GM12865 (cell line): ENCODE measurements around the gene AOC2.
"Not testable (repeated sequence)": the region's sequence is repeated elsewhere in the genome, so short reads cannot be mapped to it uniquely, and the experiment has no call there.

ENCODE experiments used
- DNase-seq: peaks from one replicate; pipeline ENCODE4 v3.0.0; 2010; ENCODE audit warnings: low read depth
- H3K4me3 ChIP-seq: 2 replicates; pipeline ENCODE4 v1.5.1; 2011; ENCODE audit warnings: mild to moderate bottlenecking, low read depth, low read length, control low read depth
- TF ChIP-seq, protein P1 (sequence below): IDR thresholded peaks from 2 replicates; pipeline ENCODE4 v1.5.1; 2011; ENCODE audit warnings: low read length, control low read depth, low read depth, inconsistent platforms; ENCODE audit not compliant: insufficient read depth; ENCODE audit errors: missing control alignments

AOC2 gene

DNA sequence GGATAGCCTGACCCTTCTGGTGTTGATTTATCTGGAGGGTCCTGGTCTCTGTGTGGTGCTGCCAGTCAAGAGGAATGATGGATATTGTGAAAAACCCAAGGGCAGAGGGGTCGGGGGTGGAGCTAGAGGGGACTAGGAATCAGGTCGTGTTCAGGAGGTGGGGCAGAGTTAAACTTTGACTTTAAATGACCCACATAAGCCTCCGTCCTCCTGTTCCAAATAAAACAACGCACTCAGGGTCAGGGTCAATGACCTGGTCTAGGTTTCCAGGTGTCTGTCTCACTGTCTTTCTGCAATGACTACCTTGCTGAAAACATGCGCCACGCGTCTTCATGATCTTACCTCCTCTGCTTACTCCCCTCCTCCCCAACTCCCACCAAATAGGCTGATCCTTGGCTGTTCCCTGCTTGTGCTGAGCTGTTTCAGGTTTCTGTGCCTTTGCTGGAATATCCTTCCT is 21.3 kb downstream of the AOC2 start:
- no peak overlapping the region for H3K4me3 ChIP-seq
- DNase-seq: no peak

DNA sequence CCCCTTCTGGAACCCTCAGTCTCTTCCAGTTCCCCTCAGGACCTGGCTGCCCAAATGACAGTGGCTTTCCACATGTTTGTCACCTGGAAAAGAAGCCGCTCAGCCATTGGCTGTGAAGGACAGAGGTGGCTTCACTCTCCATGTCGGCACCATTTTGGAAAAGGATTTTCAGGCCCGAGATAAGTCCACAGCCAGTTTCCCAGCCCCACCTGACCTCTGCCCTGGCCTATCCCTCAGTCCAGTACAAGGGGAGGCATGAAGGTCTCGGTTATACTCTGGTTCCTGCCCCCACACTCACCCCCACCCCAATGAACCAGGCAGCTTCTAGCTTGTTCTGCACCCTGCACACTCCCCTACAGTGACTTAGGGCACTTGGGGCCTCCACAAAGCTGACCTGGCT is 21.8 kb downstream of the AOC2 start:
- no peak for DNase-seq
- TF ChIP-seq, protein P1, sequence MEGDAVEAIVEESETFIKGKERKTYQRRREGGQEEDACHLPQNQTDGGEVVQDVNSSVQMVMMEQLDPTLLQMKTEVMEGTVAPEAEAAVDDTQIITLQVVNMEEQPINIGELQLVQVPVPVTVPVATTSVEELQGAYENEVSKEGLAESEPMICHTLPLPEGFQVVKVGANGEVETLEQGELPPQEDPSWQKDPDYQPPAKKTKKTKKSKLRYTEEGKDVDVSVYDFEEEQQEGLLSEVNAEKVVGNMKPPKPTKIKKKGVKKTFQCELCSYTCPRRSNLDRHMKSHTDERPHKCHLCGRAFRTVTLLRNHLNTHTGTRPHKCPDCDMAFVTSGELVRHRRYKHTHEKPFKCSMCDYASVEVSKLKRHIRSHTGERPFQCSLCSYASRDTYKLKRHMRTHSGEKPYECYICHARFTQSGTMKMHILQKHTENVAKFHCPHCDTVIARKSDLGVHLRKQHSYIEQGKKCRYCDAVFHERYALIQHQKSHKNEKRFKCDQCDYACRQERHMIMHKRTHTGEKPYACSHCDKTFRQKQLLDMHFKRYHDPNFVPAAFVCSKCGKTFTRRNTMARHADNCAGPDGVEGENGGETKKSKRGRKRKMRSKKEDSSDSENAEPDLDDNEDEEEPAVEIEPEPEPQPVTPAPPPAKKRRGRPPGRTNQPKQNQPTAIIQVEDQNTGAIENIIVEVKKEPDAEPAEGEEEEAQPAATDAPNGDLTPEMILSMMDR: no peak
- H3K4me3 ChIP-seq: no peak overlapping the region

More for the DNA sequence above, 21.3 kb downstream of the AOC2 start:
- TF ChIP-seq, protein P1: no peak

DNA sequence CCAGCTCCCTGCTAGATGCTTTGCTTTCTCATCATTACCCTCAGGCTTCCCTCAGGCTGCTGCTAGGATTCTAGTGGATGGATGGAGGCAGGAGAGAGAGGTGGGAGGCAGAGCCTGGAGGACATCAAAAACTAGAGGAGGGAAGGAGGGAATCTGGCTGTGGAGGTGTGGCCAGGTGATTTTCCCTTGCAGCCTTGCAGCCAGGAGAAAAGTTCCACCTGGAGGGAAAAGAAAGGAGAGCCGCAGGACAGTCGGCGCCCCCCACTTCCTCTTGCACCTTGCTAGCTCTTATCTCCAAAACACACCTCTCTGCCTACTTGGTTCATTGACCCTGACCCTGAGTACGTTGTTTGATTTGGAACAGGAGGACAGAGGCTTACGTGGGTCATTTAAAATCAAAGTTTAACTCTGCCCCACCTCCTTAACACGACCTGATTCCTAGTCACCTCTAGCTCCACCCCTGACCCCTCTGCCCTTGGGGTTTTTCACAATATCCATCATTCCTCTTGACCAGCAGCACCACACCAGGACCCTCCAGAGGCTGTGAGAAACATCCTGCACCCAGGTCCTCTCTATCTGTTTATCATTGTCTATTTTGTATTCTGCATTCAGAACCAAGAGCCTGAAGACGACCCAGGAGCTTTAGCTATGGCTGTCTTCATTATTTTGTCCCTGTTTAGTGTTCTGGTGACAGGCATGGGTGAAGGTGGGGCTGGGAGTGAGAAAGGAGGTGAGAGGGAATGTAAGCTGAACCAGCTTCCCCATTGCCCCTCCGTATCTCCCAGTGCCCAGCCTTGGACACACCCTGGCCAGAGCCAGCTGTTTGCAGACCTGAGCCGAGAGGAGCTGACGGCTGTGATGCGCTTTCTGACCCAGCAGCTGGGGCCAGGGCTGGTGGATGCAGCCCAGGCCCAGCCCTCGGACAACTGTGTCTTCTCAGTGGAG is 22.5 kb downstream of the AOC2 start:
- TF ChIP-seq, protein P1: no peak
- DNase-seq: no peak
- no peak overlapping the region for H3K4me3 ChIP-seq

DNA sequence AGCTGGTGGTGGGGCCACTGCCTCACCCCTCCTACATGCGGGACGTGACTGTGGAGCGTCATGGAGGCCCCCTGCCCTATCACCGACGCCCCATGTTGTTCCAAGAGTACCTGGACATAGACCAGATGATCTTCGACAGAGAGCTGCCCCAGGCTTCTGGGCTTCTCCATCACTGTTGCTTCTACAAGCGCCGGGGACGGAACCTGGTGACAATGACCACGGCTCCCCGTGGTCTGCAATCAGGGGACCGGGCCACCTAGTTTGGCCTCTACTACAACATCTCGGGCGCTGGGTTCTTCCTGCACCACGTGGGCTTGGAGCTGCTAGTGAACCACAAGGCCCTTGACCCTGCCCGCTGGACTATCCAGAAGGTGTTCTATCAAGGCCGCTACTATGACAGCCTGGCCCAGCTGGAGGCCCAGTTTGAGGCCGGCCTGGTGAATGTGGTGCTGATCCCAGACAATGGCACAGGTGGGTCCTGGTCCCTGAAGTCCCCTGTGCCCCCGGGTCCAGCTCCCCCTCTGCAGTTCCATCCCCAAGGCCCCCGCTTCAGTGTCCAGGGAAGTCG is 23.4 kb downstream of the AOC2 start:
- not testable (repeated sequence) for DNase-seq, H3K4me3 ChIP-seq

DNA sequence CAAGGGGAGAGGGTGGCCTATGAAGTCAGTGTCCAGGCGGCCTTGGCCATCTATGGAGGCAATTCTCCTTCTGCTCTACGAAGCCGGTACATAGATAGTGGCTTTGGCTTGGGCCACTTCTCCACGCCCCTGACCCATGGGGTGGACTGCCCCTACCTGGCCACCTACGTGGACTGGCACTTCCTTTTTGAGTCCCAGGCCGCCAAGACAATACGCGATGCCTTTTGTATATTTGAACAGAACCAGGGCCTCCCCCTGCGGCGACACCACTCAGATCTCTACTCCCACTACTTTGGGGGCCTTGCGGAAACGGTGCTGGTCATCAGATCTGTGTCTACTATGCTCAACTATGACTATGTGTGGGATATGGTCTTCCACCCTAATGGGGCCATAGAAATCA is 24.0 kb downstream of the AOC2 start:
- no peak overlapping the region for H3K4me3 ChIP-seq
- DNase-seq: no peak
- TF ChIP-seq, protein P1: no peak

DNA sequence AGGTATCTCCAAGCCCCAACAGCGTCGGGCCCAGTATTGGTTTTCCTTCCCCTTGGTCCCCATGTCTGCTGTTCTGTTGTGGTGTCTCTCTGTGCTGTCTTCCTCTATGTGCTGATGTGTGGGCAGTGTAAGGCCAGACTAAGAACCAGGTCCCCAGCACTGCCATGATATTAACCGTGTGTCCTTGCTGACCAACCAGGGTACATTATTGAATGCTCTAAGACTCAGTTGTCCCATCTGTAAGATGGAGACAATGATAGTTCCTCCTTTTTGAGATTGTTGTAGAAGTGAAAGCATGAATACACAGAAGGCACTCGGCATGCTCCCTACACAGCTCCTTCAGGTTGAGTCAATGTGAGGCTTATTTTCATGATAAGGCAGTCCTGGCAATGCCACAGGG is 27.3 kb downstream of the AOC2 start:
- TF ChIP-seq, protein P1: no peak
- no peak overlapping the region for H3K4me3 ChIP-seq
- DNase-seq: no peak

DNA sequence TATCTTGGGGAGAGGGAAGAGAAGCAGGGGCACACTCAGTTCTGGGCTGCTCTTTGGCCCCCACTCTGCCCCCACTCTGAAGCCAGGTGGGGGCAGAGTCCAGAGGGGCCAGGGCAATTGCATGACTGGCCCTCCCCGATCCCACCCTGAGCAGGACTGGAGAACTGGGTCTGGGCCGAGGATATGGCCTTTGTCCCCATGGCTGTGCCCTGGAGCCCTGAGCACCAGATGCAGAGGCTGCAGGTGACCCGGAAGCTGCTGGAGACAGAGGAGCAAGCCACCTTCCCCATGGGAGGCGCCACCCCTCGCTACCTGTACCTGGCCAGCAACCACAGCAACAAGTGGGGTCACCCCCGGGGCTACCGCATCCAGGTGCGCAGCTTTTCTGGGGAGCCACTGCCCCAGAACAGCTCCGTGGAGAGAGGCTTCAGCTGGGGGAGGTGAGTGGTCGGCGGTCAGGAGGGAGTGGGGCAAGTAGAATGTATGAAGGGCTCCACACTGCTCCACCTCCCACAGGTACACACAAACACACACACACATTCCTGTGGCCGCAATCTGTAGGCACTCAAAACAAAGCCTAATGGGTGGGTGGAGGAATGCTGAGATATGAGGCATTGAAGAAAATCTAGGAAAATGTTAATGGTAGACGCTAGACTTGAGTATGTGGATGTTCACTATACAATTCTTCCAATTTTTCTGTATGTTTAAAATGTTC is 28.0 kb downstream of the AOC2 start:
- TF ChIP-seq, protein P1: no peak
- no peak overlapping the region for H3K4me3 ChIP-seq
- DNase-seq: no peak
